PFSK-1 (cell line): ENCODE measurements around the gene LZTR1. TPM values are rescaled to one million over a fixed set of nuclear protein-coding genes. Genes with fewer than 3 reads are reported as not detected.

Experiments used
- FOXP2 ChIP-seq: optimal IDR thresholded peaks from 2 replicates; pipeline ENCODE3; 2011; ENCODE audit warnings: borderline replicate concordance, control low read depth, inconsistent platforms; ENCODE audit not compliant: insufficient read depth; ENCODE audit errors: extremely low read length, extremely low read depth
- POLR2AphosphoS5 ChIP-seq: IDR thresholded peaks from 2 replicates; pipeline ENCODE4 v1.6.1; 2012; ENCODE audit warnings: low read depth, mild to moderate bottlenecking, control low read depth, low read length, moderate library complexity
- REST ChIP-seq, 2 experiments: IDR thresholded peaks; 2 replicates each; pipeline versions ENCODE4 v1.6.1 to v1.8.0; 2011 to 2012; ENCODE audit warnings: low read depth in 2 of 2, low read length in 2 of 2, control low read depth in 1 of 2, inconsistent platforms in 1 of 2, mild to moderate bottlenecking in 1 of 2, moderate library complexity in 1 of 2; ENCODE audit not compliant: insufficient read depth in 1 of 2
- SIN3A ChIP-seq: IDR thresholded peaks from 2 replicates; pipeline ENCODE4 v1.6.1; 2012; ENCODE audit warnings: mild to moderate bottlenecking, low read length, moderate library complexity, borderline replicate concordance; ENCODE audit not compliant: insufficient read depth
- TAF1 ChIP-seq: IDR thresholded peaks from 2 replicates; pipeline ENCODE4 v1.6.1; 2012; ENCODE audit warnings: low read length, control low read depth, borderline replicate concordance; ENCODE audit not compliant: insufficient read depth
- polyA plus RNA-seq: library from polyadenylated mRNA; unstranded; fragments of >200 nt; gene quantifications from one replicate; pipeline ENCODE4 v1.2.1, GENCODE V29; 2012; ENCODE audit warnings: low read depth, missing spikeins; ENCODE audit not compliant: insufficient read length

The LZTR1 gene
- 57.8 TPM for polyA plus RNA-seq

GRCh38 chr22:20981787-20982562 is at the start of gene LZTR1:
Gene LZTR1, plus strand, starts transcription at chr22:20982297. Its CDS starts 75 bp downstream, at chr22:20982372.
- peak; percentile 70; the same call in 1 of the 2 replicates for TF ChIP-seq TAF1
- no peak for TF ChIP-seq SIN3A
- no peak for TF ChIP-seq FOXP2
- TF ChIP-seq POLR2AphosphoS5, result peak; percentile 98
- no peak for TF ChIP-seq REST (IDR thresholded peaks at IDR 0.05; ENCODE audit: insufficient read depth in 1 of 2, low read depth in 2 of 2, low read length in 2 of 2)

- TF ChIP-seq TAF1 (no peak), FOXP2 (no peak), POLR2AphosphoS5 (no peak), SIN3A (no peak), REST (IDR thresholded peaks at IDR 0.05; ENCODE audit: insufficient read depth in 1 of 2, low read depth in 2 of 2, low read length in 2 of 2) (no peak)
Measured at GRCh38 chr22:20933910-20934309, 48.2 kb upstream of the LZTR1 start.

- TF ChIP-seq REST (IDR thresholded peaks at IDR 0.05; ENCODE audit: insufficient read depth in 1 of 2, low read depth in 2 of 2, low read length in 2 of 2) (no peak), POLR2AphosphoS5 (no peak), TAF1 (no peak), SIN3A (no peak), FOXP2 (no peak)
Measured at GRCh38 chr22:20937031-20937793, 44.9 kb upstream of the LZTR1 start.

GRCh38 chr22:20937794-20938671 is 44.1 kb upstream of the LZTR1 start:
- TF ChIP-seq SIN3A (no peak), TAF1 (no peak), REST (IDR thresholded peaks at IDR 0.05; ENCODE audit: insufficient read depth in 1 of 2, low read depth in 2 of 2, low read length in 2 of 2) (no peak), FOXP2 (no peak), POLR2AphosphoS5 (no peak)
